Astrocyte (in vitro differentiated cells and primary cell): ENCODE data around the gene MFSD6L. TPM values are rescaled to one million over a fixed set of nuclear protein-coding genes. Genes with fewer than 3 reads are reported as not detected.
A peak's percentile ranks its signal among the peaks of the same experiment; 100 is the strongest.

Experiments
- DNase-seq: peaks from one replicate; pipeline ENCODE4 v3.0.0-alpha.2; 2010; ENCODE audit warnings: low read depth
- FAIRE-seq: peaks from 2 replicates; lab custom pipeline; 2011; peaks lifted over from hg19 to GRCh38; lab: Jason Lieb, UNC
- H2AFZ ChIP-seq: 2 replicates; pipeline ENCODE4 v1.6.0; 2012; ENCODE audit warnings: low read depth, low read length, inconsistent platforms
- H3K27ac ChIP-seq: 2 replicates; pipeline ENCODE4 v1.5.1; 2011; ENCODE audit warnings: low read depth, low read length, inconsistent platforms
- H3K27me3 ChIP-seq: 2 replicates; pipeline ENCODE4 v1.6.0; 2011; ENCODE audit warnings: low read length, inconsistent platforms; ENCODE audit not compliant: insufficient read depth
- H3K36me3 ChIP-seq: 2 replicates; pipeline ENCODE4 v1.5.1; 2011; ENCODE audit warnings: low read length, inconsistent platforms; ENCODE audit not compliant: insufficient read depth
- H3K4me1 ChIP-seq: 2 replicates; pipeline ENCODE4 v1.5.1; 2011; ENCODE audit warnings: low read length, inconsistent platforms; ENCODE audit not compliant: insufficient read depth
- H3K4me2 ChIP-seq: 2 replicates; pipeline ENCODE4 v1.6.0; 2012; ENCODE audit warnings: low read length, inconsistent platforms
- H3K4me3 ChIP-seq: 2 replicates; pipeline ENCODE4 v1.5.1; 2011; ENCODE audit warnings: low read depth, mild to moderate bottlenecking, low read length, inconsistent platforms; ENCODE audit not compliant: insufficient read depth
- H3K79me2 ChIP-seq: 2 replicates; pipeline ENCODE4 v1.6.0; 2012; ENCODE audit warnings: mild to moderate bottlenecking, low read length, inconsistent platforms; ENCODE audit not compliant: insufficient read depth
- H3K9ac ChIP-seq: 2 replicates; pipeline ENCODE4 v1.6.0; 2012; ENCODE audit warnings: mild to moderate bottlenecking, low read length, inconsistent platforms
- H3K9me3 ChIP-seq: 2 replicates; pipeline ENCODE4 v1.5.1; 2012; ENCODE audit warnings: low read depth, mild to moderate bottlenecking, low read length, inconsistent platforms; ENCODE audit not compliant: insufficient read depth
- H4K20me1 ChIP-seq: 2 replicates; pipeline ENCODE4 v1.6.0; 2012; ENCODE audit warnings: low read length, inconsistent platforms; ENCODE audit not compliant: insufficient read depth
- H3K27ac Mint-ChIP-seq: one replicate; pipeline ENCODE4 v1.8.0; 2021; ENCODE audit warnings: mild to moderate bottlenecking, mixed read lengths; ENCODE audit not compliant: unreplicated experiment
- H3K27me3 Mint-ChIP-seq: one replicate; pipeline ENCODE4 v1.8.0; 2021; ENCODE audit warnings: low read depth, mixed read lengths; ENCODE audit not compliant: unreplicated experiment
- H3K36me3 Mint-ChIP-seq: one replicate; pipeline ENCODE4 v1.8.0; 2021; ENCODE audit warnings: low read depth, mixed read lengths; ENCODE audit not compliant: unreplicated experiment
- H3K4me1 Mint-ChIP-seq: one replicate; pipeline ENCODE4 v1.8.0; 2021; ENCODE audit warnings: low read depth, mixed read lengths; ENCODE audit not compliant: unreplicated experiment
- H3K4me3 Mint-ChIP-seq: one replicate; pipeline ENCODE4 v1.8.0; 2021; ENCODE audit warnings: mild to moderate bottlenecking, moderate library complexity, mixed read lengths; ENCODE audit not compliant: unreplicated experiment
- H3K9me3 Mint-ChIP-seq: one replicate; pipeline ENCODE4 v1.8.0; 2021; ENCODE audit warnings: mild to moderate bottlenecking, mixed read lengths; ENCODE audit not compliant: unreplicated experiment
- CTCF ChIP-seq: IDR thresholded peaks from 2 replicates; pipeline ENCODE4 v1.5.1; 2011; ENCODE audit warnings: low read depth, mild to moderate bottlenecking, inconsistent platforms, low read length, moderate library complexity; ENCODE audit not compliant: insufficient read depth
- EZH2 ChIP-seq: IDR thresholded peaks from 2 replicates; pipeline ENCODE4 v1.6.1; 2012; ENCODE audit warnings: mild to moderate bottlenecking, low read length, inconsistent platforms; ENCODE audit not compliant: insufficient read depth
- total RNA-seq: library from RNA; stranded (reverse); gene quantifications from 2 replicates; pipeline ENCODE4 v1.2.1, GENCODE V29; 2021

Gene MFSD6L
- total RNA-seq, 1 donor from 2014 or later, result not detected

DNA sequence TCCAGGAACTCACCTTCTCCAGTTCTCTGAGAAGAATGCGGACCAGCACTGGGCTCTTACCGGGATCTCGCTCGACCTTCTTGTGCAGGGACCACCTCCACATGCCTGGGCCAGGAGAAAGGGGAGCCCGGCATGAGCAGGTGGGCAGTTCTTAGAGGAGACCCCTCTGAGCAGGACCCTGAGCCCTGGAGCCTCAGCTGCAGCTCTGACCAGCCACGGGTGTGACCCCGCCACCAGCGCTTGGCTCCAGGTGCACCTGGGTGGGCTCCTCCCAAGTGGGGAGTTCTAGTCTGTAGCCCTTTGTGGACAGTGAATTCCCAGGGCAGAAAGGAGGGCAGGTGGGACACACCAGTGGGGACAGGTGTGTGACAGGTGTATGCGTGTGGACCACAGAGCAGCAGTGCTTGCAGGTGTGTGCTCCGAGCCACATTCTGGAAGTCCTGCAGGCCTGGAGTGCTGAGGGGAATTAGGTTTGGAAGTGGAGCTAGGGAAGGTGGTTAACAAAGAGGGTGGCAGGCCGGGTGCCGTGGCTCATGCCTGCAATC, 39.5 kb upstream of the MFSD6L start:
- no peaks in the 10 kb centered on the region for H3K4me1 ChIP-seq
- Mint-ChIP-seq H3K27ac (no peak overlapping the region), H3K9me3 (peaks cover 8% of the 10 kb centered on the region), H3K4me3 (no peak overlapping the region), H3K4me1 (no peaks in the 10 kb centered on the region), H3K27me3 (peaks cover 39% of the 10 kb centered on the region), H3K36me3 (peaks cover 1% of the 10 kb centered on the region)
- H2AFZ ChIP-seq, result no peak overlapping the region
- DNase-seq (no peak), FAIRE-seq (no peak)
- H3K79me2 ChIP-seq, result no peaks in the 10 kb centered on the region
- no peaks in the 10 kb centered on the region for H3K36me3 ChIP-seq
- H3K4me2 ChIP-seq, result no peak overlapping the region
- no peak overlapping the region for H3K9ac ChIP-seq
- no peak overlapping the region for H3K27ac ChIP-seq
- H4K20me1 ChIP-seq, result no peaks in the 10 kb centered on the region
- H3K9me3 ChIP-seq, result no peaks in the 10 kb centered on the region
- peaks cover 2% of the 10 kb centered on the region for H3K27me3 ChIP-seq
- TF ChIP-seq CTCF (no peak), EZH2 (no peak)
- H3K4me3 ChIP-seq, result no peak overlapping the region

- no peaks in the 10 kb centered on the region for H3K4me1 ChIP-seq
- no peaks in the 10 kb centered on the region for H4K20me1 ChIP-seq
- peaks cover 39% of the 10 kb centered on the region for H3K27me3 Mint-ChIP-seq
- no peak overlapping the region for H2AFZ ChIP-seq
- H3K4me3 ChIP-seq, result no peak overlapping the region
- DNase-seq, result no peak
- H3K9ac ChIP-seq, result no peak overlapping the region
- peaks cover 2% of the 10 kb centered on the region for H3K27me3 ChIP-seq
- H3K36me3 Mint-ChIP-seq, result peaks cover 1% of the 10 kb centered on the region
- FAIRE-seq, result no peak
- peak overlapping the region; percentile 11 for H3K27ac Mint-ChIP-seq
- TF ChIP-seq CTCF (no peak), EZH2 (no peak)
- H3K36me3 ChIP-seq, result no peaks in the 10 kb centered on the region
- H3K27ac ChIP-seq, result no peak overlapping the region
- no peak overlapping the region for H3K4me2 ChIP-seq
- no peaks in the 10 kb centered on the region for H3K9me3 ChIP-seq
- no peaks in the 10 kb centered on the region for H3K4me1 Mint-ChIP-seq
- no peaks in the 10 kb centered on the region for H3K79me2 ChIP-seq
- no peak overlapping the region for H3K4me3 Mint-ChIP-seq
- H3K9me3 Mint-ChIP-seq, result peaks cover 7% of the 10 kb centered on the region
Observed at GRCh38 chr17:8837563-8838075, 38.5 kb upstream of the MFSD6L start.

- DNase-seq (no peak), FAIRE-seq (no peak)
- Histone ChIP-seq H2AFZ (no peak overlapping the region), H3K27me3 (no peaks in the 10 kb centered on the region), H3K27ac (no peak overlapping the region), H3K4me3 (no peak overlapping the region), H4K20me1 (no peaks in the 10 kb centered on the region), H3K9ac (no peak overlapping the region), H3K4me2 (no peak overlapping the region), H3K4me1 (no peaks in the 10 kb centered on the region), H3K79me2 (no peaks in the 10 kb centered on the region), H3K9me3 (no peaks in the 10 kb centered on the region), H3K36me3 (no peaks in the 10 kb centered on the region)
- Mint-ChIP-seq H3K36me3 (peaks cover 1% of the 10 kb centered on the region), H3K9me3 (peaks cover 2% of the 10 kb centered on the region), H3K4me3 (no peak overlapping the region), H3K27me3 (peaks cover 35% of the 10 kb centered on the region), H3K4me1 (no peaks in the 10 kb centered on the region), H3K27ac (peak overlapping the region; percentile 11)
- TF ChIP-seq EZH2, result no peak
- TF ChIP-seq CTCF, result no peak
Observed at GRCh38 chr17:8836821-8837562, 37.8 kb upstream of the MFSD6L start.
